Measurements from ENCODE around the gene XRN2.

DNA sequence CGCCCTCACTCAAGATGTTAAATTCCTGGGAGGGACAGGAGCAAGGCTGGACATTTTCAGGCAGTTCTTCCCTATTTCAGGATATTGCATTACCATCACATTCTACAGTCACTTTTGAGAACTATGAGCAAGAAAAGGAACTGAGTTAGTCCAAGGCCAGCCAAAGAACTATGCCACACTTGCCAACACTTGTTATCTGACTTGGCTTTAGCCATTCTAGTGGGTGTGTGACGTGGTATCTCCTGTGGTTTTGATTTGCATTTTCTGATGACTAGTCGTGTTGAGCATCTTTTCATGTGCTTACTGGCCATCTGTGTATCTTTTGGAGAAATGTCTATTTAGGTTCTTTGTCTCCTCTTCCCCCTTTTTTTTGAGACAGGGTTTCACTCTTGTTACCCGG is 12.0 kb downstream of the XRN2 start:
- TF ChIP-seq GATA3 (IDR thresholded peaks at IDR 0.05; ENCODE audit: low read depth, low read length) (no peak), GATA2 (IDR thresholded peaks at IDR 0.05; ENCODE audit: low read depth, low read length) (no peak)
